ENCODE results near the gene CACNA1C. TPM values are rescaled to one million over a fixed set of nuclear protein-coding genes. Genes with fewer than 3 reads are reported as not detected.

CACNA1C gene
- total RNA-seq, 6 donors from 2014 or later = 5.2 to 45.1 (median 8.8) TPM

DNA sequence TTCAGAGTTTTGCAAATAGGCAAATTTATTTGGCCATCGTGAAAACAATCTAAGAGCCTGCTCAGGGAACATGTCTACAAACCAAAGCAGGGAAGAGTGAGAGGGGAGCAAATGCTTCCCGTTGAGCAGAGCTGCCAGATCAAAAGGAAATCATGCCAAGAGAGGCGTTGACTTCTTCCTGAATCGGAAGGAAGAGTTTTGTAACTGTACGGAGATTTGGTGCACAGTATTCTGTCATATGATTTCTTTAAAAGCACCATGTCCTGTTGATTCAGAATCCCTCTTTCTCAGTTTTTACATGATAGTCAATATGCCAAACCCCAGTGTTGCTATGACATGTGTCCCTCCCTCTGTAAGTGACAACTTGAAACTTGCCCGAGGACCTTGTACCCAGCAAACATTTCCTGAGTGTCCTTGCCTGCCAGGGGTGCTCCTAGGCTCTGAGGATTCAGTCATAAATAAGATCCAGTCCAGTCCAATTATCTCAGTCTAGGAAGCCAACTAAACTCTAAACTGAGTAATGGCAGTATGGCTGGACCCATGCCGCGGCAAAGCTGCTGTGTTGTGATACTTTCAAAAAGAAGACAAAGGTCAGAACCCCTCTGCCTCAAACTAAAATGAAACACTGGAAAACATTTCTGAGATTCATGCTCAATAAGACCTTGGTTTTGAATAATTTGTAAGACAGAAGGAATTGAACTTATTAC is 441.9 kb downstream of the CACNA1C start:
- Histone ChIP-seq H3K4me1 (peaks cover 24 to 43% (median 31%) of the 10 kb centered on the region in 4 donors), H3K27ac (peak overlapping the region in 2 of 4 donors; percentile 46 to 64), H3K4me3 (no peak overlapping the region), H3K9me3 (no peaks in the 10 kb centered on the region), H3K27me3 (no peaks in the 10 kb centered on the region), H3K36me3 (no peaks in the 10 kb centered on the region)
- WGBS, 2 donors = 20 to 27% methylated on average over 8 of the region's 8 CpGs
- ATAC-seq (ENCODE audit: low FRiP score in 2 of 2) = peak in 1 of 2 donors; percentile 71
- TF ChIP-seq, protein P1, sequence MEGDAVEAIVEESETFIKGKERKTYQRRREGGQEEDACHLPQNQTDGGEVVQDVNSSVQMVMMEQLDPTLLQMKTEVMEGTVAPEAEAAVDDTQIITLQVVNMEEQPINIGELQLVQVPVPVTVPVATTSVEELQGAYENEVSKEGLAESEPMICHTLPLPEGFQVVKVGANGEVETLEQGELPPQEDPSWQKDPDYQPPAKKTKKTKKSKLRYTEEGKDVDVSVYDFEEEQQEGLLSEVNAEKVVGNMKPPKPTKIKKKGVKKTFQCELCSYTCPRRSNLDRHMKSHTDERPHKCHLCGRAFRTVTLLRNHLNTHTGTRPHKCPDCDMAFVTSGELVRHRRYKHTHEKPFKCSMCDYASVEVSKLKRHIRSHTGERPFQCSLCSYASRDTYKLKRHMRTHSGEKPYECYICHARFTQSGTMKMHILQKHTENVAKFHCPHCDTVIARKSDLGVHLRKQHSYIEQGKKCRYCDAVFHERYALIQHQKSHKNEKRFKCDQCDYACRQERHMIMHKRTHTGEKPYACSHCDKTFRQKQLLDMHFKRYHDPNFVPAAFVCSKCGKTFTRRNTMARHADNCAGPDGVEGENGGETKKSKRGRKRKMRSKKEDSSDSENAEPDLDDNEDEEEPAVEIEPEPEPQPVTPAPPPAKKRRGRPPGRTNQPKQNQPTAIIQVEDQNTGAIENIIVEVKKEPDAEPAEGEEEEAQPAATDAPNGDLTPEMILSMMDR (IDR thresholded peaks at IDR 0.05) = no peak
- TF ChIP-seq EP300 (IDR thresholded peaks at IDR 0.05) (no peak), POLR2AphosphoS5 (IDR thresholded peaks at IDR 0.05) (no peak), POLR2A (IDR thresholded peaks at IDR 0.05) (no peak)
- no peak for DNase-seq

GRCh38 chr12:2495417-2496112 is 442.8 kb downstream of the CACNA1C start:
- Histone ChIP-seq H3K36me3 (peaks cover 0 to 2% (median 0%) of the 10 kb centered on the region in 4 donors), H3K4me3 (no peak overlapping the region), H3K27me3 (no peaks in the 10 kb centered on the region), H3K27ac (peak overlapping the region in 2 of 4 donors; percentile 46 to 64), H3K9me3 (no peaks in the 10 kb centered on the region), H3K4me1 (peaks cover 24 to 44% (median 31%) of the 10 kb centered on the region in 4 donors)
- DNase-seq (no peak), ATAC-seq (ENCODE audit: low FRiP score in 2 of 2) (no peak)
- 68 to 72% methylated on average over 6 of the region's 6 CpGs for WGBS, 2 donors
- no peak for TF ChIP-seq POLR2A (IDR thresholded peaks at IDR 0.05)
- TF ChIP-seq, protein P1 (IDR thresholded peaks at IDR 0.05) = no peak
- TF ChIP-seq POLR2AphosphoS5 (IDR thresholded peaks at IDR 0.05) = no peak
- no peak for TF ChIP-seq EP300 (IDR thresholded peaks at IDR 0.05)

DNA sequence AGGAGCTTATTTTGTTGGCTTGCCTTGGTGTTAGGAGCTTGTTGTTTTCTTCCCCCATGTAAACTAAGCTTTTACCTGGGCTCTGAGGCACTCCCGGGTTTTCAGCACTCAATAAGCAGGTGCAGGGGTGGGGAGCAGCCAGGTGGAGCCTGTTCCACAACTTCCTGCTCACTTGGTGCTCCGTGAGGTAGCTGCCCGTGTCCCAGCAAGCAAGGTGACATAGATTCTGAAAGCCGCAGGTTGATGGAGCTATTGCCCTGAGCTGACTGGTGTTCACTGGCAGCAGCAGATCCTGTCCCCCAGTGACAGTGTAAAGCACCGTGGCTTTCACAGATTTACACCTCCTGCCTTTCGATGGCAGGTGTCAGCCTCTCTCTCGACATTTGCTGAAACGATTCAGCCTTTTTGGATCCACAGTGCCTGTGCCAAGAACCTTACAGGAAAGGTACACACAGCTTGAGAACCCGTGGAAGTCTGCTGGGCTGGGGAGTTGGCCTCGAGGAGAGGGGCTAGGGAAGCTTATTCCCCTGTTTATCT is 446.2 kb downstream of the CACNA1C start:
- 58 to 67% methylated on average over 7 to 10 of the region's 10 CpGs for WGBS, 2 donors
- Histone ChIP-seq H3K36me3 (peaks cover 0 to 3% (median 0%) of the 10 kb centered on the region in 4 donors), H3K4me3 (no peak overlapping the region), H3K27me3 (no peaks in the 10 kb centered on the region), H3K4me1 (peaks cover 23 to 44% (median 26%) of the 10 kb centered on the region in 4 donors), H3K27ac (no peak overlapping the region), H3K9me3 (no peaks in the 10 kb centered on the region)
- no peak for ATAC-seq (ENCODE audit: low FRiP score in 2 of 2)
- TF ChIP-seq POLR2A (IDR thresholded peaks at IDR 0.05) = no peak
- no peak for DNase-seq

GRCh38 chr12:2501464-2502191 is 448.8 kb downstream of the CACNA1C start:
- Histone ChIP-seq H3K9me3 (no peaks in the 10 kb centered on the region), H3K27me3 (no peaks in the 10 kb centered on the region), H3K27ac (peak overlapping the region in 2 of 4 donors; percentile 34 to 60), H3K4me3 (no peak overlapping the region), H3K36me3 (peaks cover 0 to 3% (median 0%) of the 10 kb centered on the region in 4 donors), H3K4me1 (peaks cover 0 to 20% (median 11%) of the 10 kb centered on the region in 4 donors)
- ATAC-seq (ENCODE audit: low FRiP score in 2 of 2) = no peak
- TF ChIP-seq EP300 (IDR thresholded peaks at IDR 0.05) (no peak), POLR2AphosphoS5 (IDR thresholded peaks at IDR 0.05) (peak in 1 of 2 donors; percentile 8), POLR2A (IDR thresholded peaks at IDR 0.05) (no peak)
- TF ChIP-seq, protein P1 (IDR thresholded peaks at IDR 0.05) = no peak
- WGBS, 2 donors = 49% methylated on average over 10 to 14 of the region's 14 CpGs
- DNase-seq = no peak

DNA sequence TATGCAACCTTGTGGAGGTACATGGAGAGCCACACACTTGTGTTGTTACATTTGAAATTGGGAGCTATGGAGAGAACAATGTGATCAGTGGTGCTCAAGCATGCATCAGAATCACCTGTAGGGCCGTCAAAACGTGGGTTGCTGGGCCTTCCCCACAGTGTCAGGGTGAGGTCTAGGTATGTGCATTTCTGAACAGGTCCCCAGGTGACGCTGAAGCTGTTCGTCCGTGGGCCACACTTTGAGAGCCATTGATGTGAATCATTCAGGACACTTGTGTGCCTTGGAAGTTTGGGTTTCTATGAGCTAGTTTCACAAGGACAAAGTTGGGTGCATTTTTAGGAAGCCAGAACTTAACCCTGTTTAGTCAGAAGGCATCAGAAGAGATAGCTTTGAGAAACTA is 450.2 kb downstream of the CACNA1C start:
- no peaks in the 10 kb centered on the region for H3K27me3 ChIP-seq
- WGBS, 2 donors = 78 to 81% methylated on average over 5 of the region's 5 CpGs
- H3K4me3 ChIP-seq = no peak overlapping the region
- H3K36me3 ChIP-seq = peaks cover 0 to 3% (median 0%) of the 10 kb centered on the region in 4 donors
- ATAC-seq (ENCODE audit: low FRiP score in 2 of 2) (no peak), DNase-seq (no peak)
- peaks cover 0 to 15% (median 11%) of the 10 kb centered on the region in 4 donors for H3K4me1 ChIP-seq
- TF ChIP-seq POLR2A (IDR thresholded peaks at IDR 0.05) = no peak
- no peak for TF ChIP-seq EP300 (IDR thresholded peaks at IDR 0.05)
- TF ChIP-seq, protein P1 (IDR thresholded peaks at IDR 0.05) = no peak
- no peak for TF ChIP-seq POLR2AphosphoS5 (IDR thresholded peaks at IDR 0.05)
- H3K9me3 ChIP-seq = no peaks in the 10 kb centered on the region
- H3K27ac ChIP-seq = no peak overlapping the region

Measured in upper lobe of left lung (tissue), 6 donors.